Measurements from ENCODE around the gene TMEM229B.

Gene TMEM229B

GRCh38 chr14:67490196-67490595, 1.7 kb upstream of the TMEM229B start:
- FAIRE-seq (no peak), DNase-seq (ENCODE audit: insufficient read length, low spot score) (no peak)
- TF ChIP-seq CTCF (IDR thresholded peaks at IDR 0.05; ENCODE audit: insufficient read depth, missing control alignments) = no peak

GRCh38 chr14:67487332-67487731, 1.2 kb downstream of the TMEM229B start:
- DNase-seq (ENCODE audit: insufficient read length, low spot score) (no peak), FAIRE-seq (no peak)
- TF ChIP-seq CTCF (IDR thresholded peaks at IDR 0.05; ENCODE audit: insufficient read depth, missing control alignments) = no peak

DNA sequence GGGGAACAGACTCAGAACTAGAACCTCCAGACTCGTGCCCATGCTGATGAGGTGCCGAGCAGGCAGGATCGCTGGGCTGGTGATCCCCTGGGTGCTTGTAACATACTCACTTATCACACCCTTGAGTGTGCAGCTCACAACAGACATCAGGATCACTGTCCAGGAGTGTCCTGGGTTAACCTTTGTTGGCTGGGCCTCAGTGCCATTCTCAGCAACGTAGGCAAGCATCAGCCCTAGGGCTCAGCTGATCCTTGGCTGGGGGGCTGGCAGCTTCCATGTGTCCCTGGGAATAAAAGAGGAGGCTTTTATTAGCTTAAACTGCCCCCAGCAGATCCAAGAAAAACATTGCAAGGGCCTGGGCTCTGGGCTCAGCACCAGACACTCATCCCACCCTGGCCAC, 1.6 kb downstream of the TMEM229B start:
- no peak for FAIRE-seq
- DNase-seq (ENCODE audit: insufficient read length, low spot score) = no peak
- no peak for TF ChIP-seq CTCF (IDR thresholded peaks at IDR 0.05; ENCODE audit: insufficient read depth, missing control alignments)

GRCh38 chr14:67485501-67486095, 2.9 kb downstream of the TMEM229B start:
- no peak for DNase-seq (ENCODE audit: insufficient read length, low spot score)
- no peak for FAIRE-seq
- no peak for TF ChIP-seq CTCF (IDR thresholded peaks at IDR 0.05; ENCODE audit: insufficient read depth, missing control alignments)

DNA sequence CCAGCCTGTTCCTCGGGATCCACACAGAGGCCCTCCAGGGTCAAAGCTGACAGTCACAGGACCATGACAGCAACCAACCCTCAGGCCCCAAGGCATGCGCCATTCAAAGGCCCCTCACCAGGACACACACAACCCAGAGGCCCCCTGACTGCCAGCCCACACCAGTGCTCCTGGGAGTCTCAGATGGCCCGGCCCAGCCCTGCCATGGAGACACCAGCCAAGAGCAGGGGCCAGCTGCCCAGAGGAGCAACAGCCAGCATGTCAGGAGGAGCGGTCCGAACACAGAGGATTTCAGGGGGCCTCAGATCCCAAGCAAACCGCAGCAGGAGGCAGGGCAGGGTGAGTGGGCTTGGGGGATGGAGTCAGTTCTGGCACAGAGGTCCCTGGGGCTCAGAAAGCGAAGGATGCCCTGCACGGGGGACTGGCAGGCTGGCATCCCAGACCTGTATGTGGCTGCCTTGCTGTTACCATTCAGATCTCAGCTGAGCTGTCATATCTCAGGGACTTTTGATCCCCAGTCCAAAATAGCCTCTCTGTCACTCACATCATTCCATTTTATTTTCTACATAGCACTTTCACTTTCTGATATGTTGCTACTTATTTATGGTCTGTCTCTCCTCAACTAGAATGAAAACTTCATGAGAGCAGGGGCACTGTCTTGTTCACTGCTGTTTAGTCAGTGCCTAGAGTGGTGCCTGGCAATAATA, 4.8 kb downstream of the TMEM229B start:
- no peak for DNase-seq (ENCODE audit: insufficient read length, low spot score)
- FAIRE-seq = no peak

GRCh38 chr14:67482231-67483164, 6.0 kb downstream of the TMEM229B start:
- no peak for TF ChIP-seq CTCF (IDR thresholded peaks at IDR 0.05; ENCODE audit: insufficient read depth, missing control alignments)
- FAIRE-seq (no peak), DNase-seq (ENCODE audit: insufficient read length, low spot score) (no peak)

More for the DNA sequence above, 4.8 kb downstream of the TMEM229B start:
- no peak for TF ChIP-seq CTCF (IDR thresholded peaks at IDR 0.05; ENCODE audit: insufficient read depth, missing control alignments)
